ENCODE data around the gene MCCD1.
A peak's percentile ranks its signal among the peaks of the same experiment; 100 is the strongest.
"Not testable (repeated sequence)": the region's sequence is repeated elsewhere in the genome, so short reads cannot be mapped to it uniquely, and the experiment has no call there.

The MCCD1 gene, protein sequence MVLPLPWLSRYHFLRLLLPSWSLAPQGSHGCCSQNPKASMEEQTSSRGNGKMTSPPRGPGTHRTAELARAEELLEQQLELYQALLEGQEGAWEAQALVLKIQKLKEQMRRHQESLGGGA

DNA sequence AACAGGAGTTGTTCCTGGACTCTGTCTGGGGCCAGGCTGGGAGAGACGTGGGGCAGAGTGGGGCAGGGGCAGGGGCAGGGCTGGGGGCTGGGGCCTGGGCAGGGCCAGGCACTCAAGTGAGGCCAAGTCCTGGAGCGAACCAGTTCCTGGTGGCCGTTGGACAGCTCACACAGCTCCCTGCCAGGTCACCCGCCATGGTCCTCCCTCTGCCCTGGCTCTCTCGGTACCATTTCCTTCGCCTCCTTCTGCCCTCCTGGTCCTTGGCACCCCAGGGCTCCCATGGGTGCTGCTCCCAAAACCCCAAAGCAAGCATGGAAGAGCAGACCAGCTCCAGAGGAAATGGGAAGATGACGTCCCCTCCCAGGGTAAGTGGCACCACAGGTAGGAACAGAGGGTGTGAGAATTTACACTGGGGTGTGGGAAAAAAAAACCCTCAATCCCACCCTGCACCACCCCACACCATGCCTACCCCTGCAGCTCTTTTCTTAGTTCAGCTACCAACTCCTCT lies at the start of gene MCCD1:
Gene MCCD1, plus strand, starts transcription at position 142 of the 508 bp plus-strand sequence. Its CDS starts 53 bp downstream, at position 195.
- DNase-seq: no peak

DNA sequence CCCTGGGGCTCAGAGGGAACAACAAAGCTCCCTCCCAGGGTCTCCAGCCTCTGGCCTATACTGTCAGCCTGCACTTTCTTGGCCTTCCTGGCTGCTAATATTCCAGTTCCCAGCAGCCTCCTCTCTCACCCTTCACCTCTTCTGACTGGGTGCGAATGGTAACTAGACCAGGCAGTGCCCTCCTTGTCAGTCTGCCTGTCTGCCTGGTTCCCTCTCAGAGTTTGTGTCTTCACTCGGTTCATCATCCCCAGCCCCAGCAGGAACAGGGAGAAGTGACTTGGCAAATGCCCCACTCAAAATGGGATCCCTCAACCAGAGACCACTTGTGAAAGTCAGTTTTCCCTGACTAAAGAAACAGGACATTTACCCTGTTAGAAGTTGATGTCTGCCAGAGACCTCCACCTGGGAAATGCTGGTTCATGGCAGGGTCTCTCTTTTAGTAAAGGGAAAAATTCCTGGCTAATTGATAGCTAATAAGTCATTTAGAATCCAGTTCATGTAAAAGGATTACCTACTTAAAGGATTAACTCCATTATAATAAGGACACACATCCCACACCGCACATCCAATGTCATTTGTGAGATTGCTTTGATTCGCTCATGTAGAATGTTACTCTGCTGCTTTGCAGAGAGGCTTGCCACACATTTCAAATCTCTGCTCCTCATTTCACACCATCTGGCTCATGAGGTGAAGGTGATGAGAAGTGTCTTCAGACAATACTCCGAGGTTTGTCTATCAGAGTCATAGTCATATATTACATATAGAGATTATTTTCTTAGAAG lies 49.4 kb upstream of the MCCD1 start:
- no peak for DNase-seq

- no peak for DNase-seq
Measured at GRCh38 chr6:31479933-31480535, 48.7 kb upstream of the MCCD1 start.

DNA sequence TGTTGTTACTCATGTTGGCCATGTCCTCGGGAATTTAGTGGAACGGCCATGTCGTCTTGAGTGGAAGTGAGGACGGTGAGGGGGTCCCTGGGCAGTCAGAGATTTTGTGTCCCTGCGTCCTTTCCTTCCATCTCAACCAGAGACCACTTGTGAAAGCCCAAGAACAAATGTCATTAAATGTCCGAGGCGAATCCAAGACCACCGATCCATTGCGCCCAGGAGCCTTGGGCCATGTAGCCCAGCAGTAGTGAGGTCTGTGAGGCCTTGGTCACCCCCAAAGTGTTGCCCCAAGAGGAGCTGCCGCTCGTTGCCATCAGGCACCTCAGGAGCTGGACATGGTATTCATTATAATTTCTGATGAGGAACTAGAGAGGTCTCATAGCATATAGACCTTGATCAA lies 48.2 kb upstream of the MCCD1 start:
- DNase-seq: no peak

- no peak for DNase-seq
Measured at GRCh38 chr6:31483392-31483791, 45.4 kb upstream of the MCCD1 start.

GRCh38 chr6:31485055-31485454 lies 43.7 kb upstream of the MCCD1 start:
- DNase-seq: no peak

GRCh38 chr6:31486065-31486837 lies 42.5 kb upstream of the MCCD1 start:
- not testable (repeated sequence) for DNase-seq

- DNase-seq: not testable (repeated sequence)
Measured at GRCh38 chr6:31487674-31488073, 41.1 kb upstream of the MCCD1 start.

DNA sequence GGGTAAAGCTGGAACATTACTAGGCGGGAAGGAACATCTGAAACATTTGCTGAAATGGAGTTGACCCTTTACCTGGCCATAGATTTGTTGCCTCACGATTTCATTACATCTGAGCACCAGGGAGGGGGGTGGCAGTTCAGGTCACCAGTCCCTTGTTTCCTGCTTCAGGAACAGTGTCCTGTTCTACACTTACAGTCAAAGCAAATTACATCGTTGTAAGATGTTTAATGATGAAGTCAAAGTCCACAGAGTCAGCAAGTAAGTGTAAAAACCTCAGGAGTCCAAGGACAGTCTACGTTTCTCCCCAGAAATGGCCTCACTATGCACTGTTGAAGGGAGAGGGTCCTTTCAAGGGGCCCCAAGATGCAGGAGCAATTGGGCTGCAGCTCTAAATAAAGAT lies 39.7 kb upstream of the MCCD1 start:
- no peak for DNase-seq

DNA sequence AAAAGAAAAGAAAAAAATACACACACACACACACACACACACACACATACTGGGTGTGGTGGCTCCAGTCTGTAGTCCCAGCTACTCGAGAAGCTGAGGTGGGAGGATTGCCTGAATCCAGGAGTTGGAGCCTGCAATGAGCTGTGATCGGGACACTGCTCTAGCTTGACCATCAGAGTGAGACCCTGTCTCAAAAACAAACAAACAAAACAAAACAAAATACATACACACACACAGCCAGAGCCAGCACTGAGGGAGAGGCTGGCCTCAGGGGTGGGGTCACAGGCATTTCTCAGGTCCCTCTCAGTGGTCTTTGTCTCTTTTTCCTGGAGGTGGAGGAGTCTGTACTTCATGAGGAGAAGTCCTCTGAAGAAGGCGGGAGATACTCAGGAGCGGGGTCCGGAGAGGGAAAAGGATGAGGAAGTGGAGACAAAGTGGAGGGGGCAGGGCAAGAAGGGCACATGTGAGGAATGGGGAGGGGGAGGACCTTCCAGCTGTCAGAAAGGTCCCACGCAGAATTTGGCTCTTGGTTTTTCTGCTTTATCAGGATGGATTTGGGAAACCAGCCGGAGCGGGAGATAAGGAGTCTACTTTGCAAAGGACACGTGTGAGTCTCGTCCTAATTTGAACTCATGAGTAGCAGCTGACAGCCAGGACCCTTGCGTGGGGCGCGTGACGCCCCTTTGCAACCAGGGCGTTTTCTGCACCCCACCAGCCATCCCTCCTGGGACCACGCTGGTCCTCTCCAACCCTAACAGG lies 38.5 kb upstream of the MCCD1 start:
- DNase-seq: no peak

- DNase-seq: not testable (repeated sequence)
Measured at GRCh38 chr6:31493550-31493874, 35.2 kb upstream of the MCCD1 start.

- peak; percentile 69 for DNase-seq
Measured at GRCh38 chr6:31493875-31494694, 34.7 kb upstream of the MCCD1 start.

GRCh38 chr6:31495580-31495979 lies 33.2 kb upstream of the MCCD1 start:
- no peak for DNase-seq

DNA sequence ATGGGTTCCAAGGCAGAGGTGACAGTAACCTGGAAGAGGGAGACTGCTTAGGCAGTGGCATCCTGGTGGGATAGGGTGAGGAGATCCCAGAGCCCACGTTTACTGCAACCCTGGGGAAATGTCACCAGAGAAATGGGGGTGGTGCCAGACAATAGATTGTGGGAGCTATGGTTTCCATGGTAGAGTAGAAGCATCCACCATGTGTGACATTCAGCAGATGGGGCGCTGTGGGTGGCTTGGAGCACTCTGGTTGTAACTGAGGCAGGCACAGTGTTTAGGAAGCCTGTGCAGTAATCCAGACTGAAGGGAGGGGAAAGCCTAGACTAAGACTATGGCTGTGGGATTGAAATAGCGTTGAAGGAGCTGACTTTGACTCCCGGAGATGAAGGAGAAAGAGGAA lies 31.9 kb upstream of the MCCD1 start:
- not testable (repeated sequence) for DNase-seq

GRCh38 chr6:31497531-31498476 lies 31.0 kb upstream of the MCCD1 start, which contains the start of gene MICB:
Gene MICB (plus strand): TSS chr6:31498145. CDS start chr6:31498194, 49 bp downstream.
- peak; percentile 92 for DNase-seq

- no peak for DNase-seq
Measured at GRCh38 chr6:31498748-31499147, 30.0 kb upstream of the MCCD1 start.

- DNase-seq: not testable (repeated sequence)
Measured at GRCh38 chr6:31499648-31500047, 29.1 kb upstream of the MCCD1 start.

DNA sequence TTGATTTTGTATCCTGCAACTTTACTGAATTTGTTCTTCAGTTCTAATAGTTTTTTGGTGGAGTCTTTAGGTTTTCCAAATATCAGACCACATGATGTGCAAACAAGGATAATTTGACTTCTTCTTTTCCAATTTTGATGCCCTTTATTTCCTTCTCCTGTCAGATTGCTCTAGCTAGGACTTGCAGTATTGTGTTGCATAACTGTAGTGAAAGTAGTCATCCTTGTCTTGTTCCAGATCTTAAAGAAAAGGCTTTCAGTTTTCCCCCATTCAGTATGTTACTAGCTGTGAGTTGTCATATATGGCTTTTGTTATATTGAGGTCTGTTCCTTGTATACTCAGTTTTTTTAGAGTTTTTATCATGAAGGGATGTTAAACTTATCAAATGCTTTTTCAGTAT lies 26.2 kb upstream of the MCCD1 start:
- DNase-seq: no peak

DNA sequence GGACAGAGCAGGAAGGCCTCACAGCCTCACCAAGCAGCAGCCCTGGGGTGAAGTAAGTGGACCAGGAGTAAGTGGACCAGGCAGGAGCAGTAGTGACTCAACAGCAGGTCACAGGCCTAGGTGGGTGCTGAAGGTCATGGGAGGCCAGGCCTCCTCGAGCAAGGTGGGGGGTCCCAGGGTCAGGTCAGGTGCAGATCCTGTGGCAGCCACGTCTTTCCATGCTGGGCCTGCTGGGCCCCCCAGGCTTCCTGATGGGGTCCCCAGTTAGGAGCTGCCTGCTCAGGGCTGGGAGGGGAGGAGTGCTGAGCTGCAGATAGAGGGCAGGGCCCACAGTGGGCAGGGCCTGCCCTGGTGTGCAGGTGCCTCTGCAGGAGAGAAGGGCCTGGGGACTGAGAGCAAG lies 19.7 kb upstream of the MCCD1 start:
- DNase-seq: not testable (repeated sequence)

- no peak for DNase-seq
Measured at GRCh38 chr6:31510007-31510406, 18.8 kb upstream of the MCCD1 start.
